HL-60 (cell line): ENCODE measurements around the gene MGST2.

ENCODE experiments used
- DNase-seq, 2 experiments: peaks; one replicate each; pipeline ENCODE4 v3.0.0-alpha.2; 2010 to 2020; ENCODE audit warnings: low read depth in 1 of 2, low spot score in 1 of 2
- H3K27ac ChIP-seq: fragments of 250-450 bp; sonication (Bioruptor Pico); replicated peaks from 2 replicates; pipeline ENCODE4 v1.5.1; 2020; ENCODE audit warnings: mild to moderate bottlenecking, moderate library complexity
- H3K27me3 ChIP-seq: fragments of 250-450 bp; sonication (Bioruptor Pico); 2 replicates; pipeline ENCODE4 v1.5.1; 2021; ENCODE audit warnings: mild to moderate bottlenecking, moderate library complexity; ENCODE audit not compliant: insufficient read depth, poor library complexity, severe bottlenecking
- H3K4me3 ChIP-seq: replicated peaks from 2 replicates; pipeline ENCODE4 v1.5.1; 2011; ENCODE audit warnings: mild to moderate bottlenecking, control low read depth, low read length; ENCODE audit not compliant: insufficient read depth
- CTCF ChIP-seq: IDR thresholded peaks from one replicate; pipeline ENCODE4 v1.5.1; 2011; ENCODE audit warnings: low read length, control low read depth, inconsistent platforms; ENCODE audit not compliant: insufficient read depth
- GABPA ChIP-seq: IDR thresholded peaks from 2 replicates; pipeline ENCODE4 v1.6.1; 2012; ENCODE audit warnings: low read depth
- POLR2AphosphoS5 ChIP-seq: IDR thresholded peaks from 2 replicates; pipeline ENCODE4 v1.6.1; 2012; ENCODE audit warnings: low read depth
- REST ChIP-seq: IDR thresholded peaks from 2 replicates; pipeline ENCODE4 v1.6.1; 2012; ENCODE audit warnings: low read depth; ENCODE audit not compliant: insufficient replicate concordance
- SPI1 ChIP-seq: IDR thresholded peaks from 2 replicates; pipeline ENCODE4 v1.6.1; 2012; ENCODE audit warnings: low read depth, mild to moderate bottlenecking, borderline replicate concordance

The MGST2 gene

GRCh38 chr4:139734201-139734874, 68.7 kb downstream of the MGST2 start:
- Histone ChIP-seq H3K27me3 (no peaks in the 10 kb centered on the region), H3K27ac (no peak overlapping the region), H3K4me3 (peak overlapping the region; percentile 44)
- DNase-seq: peak; percentile 24 to 64
- TF ChIP-seq GABPA (no peak), SPI1 (no peak), REST (no peak), CTCF (no peak), POLR2AphosphoS5 (no peak)

- no peak for TF ChIP-seq GABPA
- no peak for TF ChIP-seq POLR2AphosphoS5
- TF ChIP-seq CTCF: peak; percentile 49
- no peak for TF ChIP-seq SPI1
- TF ChIP-seq REST: no peak
- no peak overlapping the region for H3K27ac ChIP-seq
- H3K27me3 ChIP-seq: no peaks in the 10 kb centered on the region
Observed at GRCh38 chr4:139734875-139735380, 69.3 kb downstream of the MGST2 start.

GRCh38 chr4:139735381-139736273, 70.0 kb downstream of the MGST2 start:
- Histone ChIP-seq H3K27ac (no peak overlapping the region), H3K4me3 (peak overlapping the region; percentile 44), H3K27me3 (no peaks in the 10 kb centered on the region)
- no peak for DNase-seq
- TF ChIP-seq REST (no peak), CTCF (no peak), POLR2AphosphoS5 (no peak), GABPA (no peak), SPI1 (no peak)

More at GRCh38 chr4:139734875-139735380, 69.3 kb downstream of the MGST2 start:
- DNase-seq: peak; percentile 35 to 66
- H3K4me3 ChIP-seq: peak overlapping the region; percentile 44
